HG03196 (cell line): Measurements from ENCODE around the gene PRKCQ.

ENCODE experiments used
- ATAC-seq: cut with Tn5 transposase; IDR thresholded peaks from one replicate; pipeline ENCODE4 v1.9.1; 2021; ENCODE audit not compliant: unreplicated experiment

The PRKCQ gene

GRCh38 chr10:6579904-6580278, at the start of gene PRKCQ:
Gene PRKCQ (minus strand): TSS chr10:6580276. CDS start chr10:6515135, 65,141 bp downstream.
- ATAC-seq = no peak

GRCh38 chr10:6625428-6625827, 45.4 kb upstream of the PRKCQ start:
- no peak for ATAC-seq

GRCh38 chr10:6624392-6624791, 44.3 kb upstream of the PRKCQ start:
- ATAC-seq = no peak

- ATAC-seq = no peak
These were observed 42.8 kb upstream of the PRKCQ start for GRCh38 chr10:6622921-6623320.

GRCh38 chr10:6621536-6621935, 41.5 kb upstream of the PRKCQ start:
- ATAC-seq = no peak

GRCh38 chr10:6619660-6620059, 39.6 kb upstream of the PRKCQ start:
- ATAC-seq = no peak

GRCh38 chr10:6618340-6618739, 38.3 kb upstream of the PRKCQ start:
- ATAC-seq = no peak

GRCh38 chr10:6617309-6618076, 37.4 kb upstream of the PRKCQ start:
- no peak for ATAC-seq

GRCh38 chr10:6615971-6616370, 35.9 kb upstream of the PRKCQ start:
- no peak for ATAC-seq

- ATAC-seq = no peak
These were observed 32.3 kb upstream of the PRKCQ start for GRCh38 chr10:6612371-6612770.

GRCh38 chr10:6610647-6611046, 30.6 kb upstream of the PRKCQ start:
- ATAC-seq = no peak

GRCh38 chr10:6609625-6610024, 29.5 kb upstream of the PRKCQ start:
- no peak for ATAC-seq

GRCh38 chr10:6607778-6608177, 27.7 kb upstream of the PRKCQ start:
- no peak for ATAC-seq

GRCh38 chr10:6607182-6607581, 27.1 kb upstream of the PRKCQ start:
- ATAC-seq = no peak

GRCh38 chr10:6603142-6604125, 23.4 kb upstream of the PRKCQ start:
- ATAC-seq = no peak

GRCh38 chr10:6602700-6603084, 22.6 kb upstream of the PRKCQ start:
- ATAC-seq = no peak

- ATAC-seq = no peak
These were observed 22.1 kb upstream of the PRKCQ start for GRCh38 chr10:6602026-6602699.

GRCh38 chr10:6601246-6601805, 21.2 kb upstream of the PRKCQ start:
- no peak for ATAC-seq

- no peak for ATAC-seq
These were observed 20.3 kb upstream of the PRKCQ start for GRCh38 chr10:6600224-6600987.

GRCh38 chr10:6598679-6599078, 18.6 kb upstream of the PRKCQ start:
- ATAC-seq = no peak
